Choroid plexus epithelial cell (primary cell): Measurements from ENCODE around the gene OTP.

Experiments
- DNase-seq: peaks from one replicate; pipeline ENCODE4 v3.0.0-alpha.2; 2010; ENCODE audit warnings: low read depth
- H3K4me3 ChIP-seq: 2 replicates; pipeline ENCODE4 v1.5.1; 2011; ENCODE audit warnings: low read depth, mild to moderate bottlenecking, control low read depth, low read length, moderate library complexity
- TF ChIP-seq, protein P1 (sequence below): conservative IDR thresholded peaks from 2 replicates; pipeline ENCODE4 v1.5.1; 2011; ENCODE audit warnings: low read depth, mild to moderate bottlenecking, control low read depth, inconsistent platforms, low read length, moderate library complexity

The OTP gene

DNA sequence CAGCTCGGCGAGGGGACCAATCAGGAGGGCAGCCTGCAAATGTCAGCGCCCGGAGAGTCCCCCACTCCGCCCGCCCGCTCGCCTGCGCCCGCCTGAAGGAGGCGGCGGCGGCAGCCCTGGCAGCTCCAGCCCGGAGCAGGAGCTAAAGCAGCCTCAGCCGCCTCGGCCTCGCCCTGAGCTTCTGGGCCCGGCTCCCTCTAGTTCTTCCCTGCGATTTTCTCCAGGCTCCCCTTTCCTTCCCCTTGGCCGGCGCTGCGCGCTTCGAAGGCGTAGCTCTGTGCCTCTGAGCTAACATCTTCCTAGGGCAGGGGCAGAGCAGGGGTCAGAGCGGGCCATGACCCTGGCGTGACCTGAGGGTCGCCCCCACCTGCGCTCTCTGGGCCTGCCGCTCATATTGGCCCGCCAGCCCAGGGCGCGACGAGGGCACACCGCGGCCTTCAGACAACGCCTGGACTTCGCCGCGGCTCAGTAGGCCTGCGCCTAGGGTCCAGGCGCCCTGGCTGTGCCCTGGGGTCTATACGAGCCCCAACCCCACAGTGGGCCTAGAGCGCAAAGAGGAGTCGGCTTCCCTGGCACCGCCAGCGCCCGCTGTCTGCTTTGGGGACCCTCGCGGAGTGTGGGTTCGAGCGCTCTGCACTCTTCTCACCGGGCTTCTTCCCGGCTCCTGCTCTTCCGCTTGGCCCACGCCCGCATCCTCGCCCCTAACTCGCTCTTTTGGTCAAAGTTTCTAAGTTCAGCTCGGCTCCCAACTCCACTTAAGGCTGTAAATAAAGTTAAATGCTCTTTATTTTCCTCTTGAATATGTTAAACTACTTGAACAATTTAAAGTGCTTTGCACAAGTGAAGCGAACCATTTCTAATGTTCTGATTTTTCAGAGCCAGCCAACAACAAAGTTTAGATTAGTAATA, 504 bp upstream of the OTP start:
- TF ChIP-seq, protein P1, sequence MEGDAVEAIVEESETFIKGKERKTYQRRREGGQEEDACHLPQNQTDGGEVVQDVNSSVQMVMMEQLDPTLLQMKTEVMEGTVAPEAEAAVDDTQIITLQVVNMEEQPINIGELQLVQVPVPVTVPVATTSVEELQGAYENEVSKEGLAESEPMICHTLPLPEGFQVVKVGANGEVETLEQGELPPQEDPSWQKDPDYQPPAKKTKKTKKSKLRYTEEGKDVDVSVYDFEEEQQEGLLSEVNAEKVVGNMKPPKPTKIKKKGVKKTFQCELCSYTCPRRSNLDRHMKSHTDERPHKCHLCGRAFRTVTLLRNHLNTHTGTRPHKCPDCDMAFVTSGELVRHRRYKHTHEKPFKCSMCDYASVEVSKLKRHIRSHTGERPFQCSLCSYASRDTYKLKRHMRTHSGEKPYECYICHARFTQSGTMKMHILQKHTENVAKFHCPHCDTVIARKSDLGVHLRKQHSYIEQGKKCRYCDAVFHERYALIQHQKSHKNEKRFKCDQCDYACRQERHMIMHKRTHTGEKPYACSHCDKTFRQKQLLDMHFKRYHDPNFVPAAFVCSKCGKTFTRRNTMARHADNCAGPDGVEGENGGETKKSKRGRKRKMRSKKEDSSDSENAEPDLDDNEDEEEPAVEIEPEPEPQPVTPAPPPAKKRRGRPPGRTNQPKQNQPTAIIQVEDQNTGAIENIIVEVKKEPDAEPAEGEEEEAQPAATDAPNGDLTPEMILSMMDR = no peak
- DNase-seq = no peak
- no peak overlapping the region for H3K4me3 ChIP-seq

DNA sequence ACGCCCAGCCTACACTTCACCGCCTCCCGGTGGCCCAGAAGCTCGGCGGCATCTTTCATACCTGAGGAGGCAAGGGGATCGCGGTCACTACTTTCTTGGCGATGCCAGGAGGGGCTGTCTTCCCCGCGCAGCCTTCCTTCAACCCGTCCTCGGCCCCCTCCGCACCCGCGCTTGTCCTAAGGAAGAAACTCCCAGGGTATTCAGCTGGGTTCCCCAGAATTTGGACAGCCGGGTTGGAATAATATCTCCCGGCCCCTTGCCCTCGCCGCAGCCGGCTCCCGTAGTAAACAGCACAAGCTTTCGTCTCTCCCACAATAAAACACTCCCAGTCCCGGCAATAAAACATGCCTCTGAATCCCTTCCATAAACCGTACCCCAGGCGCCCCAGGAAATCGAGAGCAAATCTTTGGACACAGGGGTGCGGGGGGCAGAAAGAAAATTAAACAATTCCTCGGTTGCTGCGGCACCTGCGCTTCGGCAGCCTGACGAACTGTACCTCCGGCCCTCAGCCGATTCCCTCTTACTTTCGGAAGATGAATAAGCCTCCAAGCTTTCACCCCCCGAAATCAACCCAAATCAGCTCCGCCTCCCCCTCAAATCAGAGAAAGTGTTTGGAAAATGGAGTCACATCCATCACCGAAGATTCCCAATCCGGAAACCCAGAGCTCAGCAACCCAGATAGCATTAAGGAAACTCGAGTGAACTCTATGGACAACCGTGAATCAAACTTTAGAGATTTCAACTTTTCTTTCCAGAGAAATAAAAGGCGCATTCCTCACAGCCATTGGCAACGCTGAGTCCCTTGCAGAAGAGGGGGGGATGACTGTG, 1.1 kb downstream of the OTP start:
- TF ChIP-seq, protein P1 = no peak
- DNase-seq = no peak
- H3K4me3 ChIP-seq = no peak overlapping the region

DNA sequence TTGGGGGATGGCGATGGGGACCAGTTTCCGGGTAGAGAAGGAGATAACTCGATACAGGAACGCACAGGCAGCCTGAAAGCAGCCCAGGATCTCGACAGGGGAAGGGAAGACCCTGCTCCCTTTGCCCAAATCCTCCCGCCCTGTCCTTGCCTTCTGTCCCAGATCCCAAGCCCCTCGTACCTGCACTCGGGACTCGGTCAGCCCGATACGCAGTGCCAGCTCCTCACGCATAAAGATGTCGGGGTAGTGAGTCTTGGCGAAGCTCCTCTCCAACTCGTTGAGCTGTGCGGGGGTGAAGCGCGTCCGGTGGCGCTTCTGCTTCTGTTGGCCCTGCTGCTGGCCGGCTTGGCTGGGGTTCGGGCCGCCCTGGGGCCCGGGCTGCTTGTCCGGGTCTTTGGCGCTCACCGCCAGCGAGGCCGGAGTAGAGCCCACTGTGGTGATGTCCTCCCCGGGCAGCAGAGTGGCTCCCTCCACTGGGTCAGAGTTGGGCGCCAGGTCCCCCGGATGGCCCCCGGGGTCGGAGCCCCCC, 1.8 kb downstream of the OTP start:
- TF ChIP-seq, protein P1 = no peak
- no peak for DNase-seq
- no peak overlapping the region for H3K4me3 ChIP-seq

DNA sequence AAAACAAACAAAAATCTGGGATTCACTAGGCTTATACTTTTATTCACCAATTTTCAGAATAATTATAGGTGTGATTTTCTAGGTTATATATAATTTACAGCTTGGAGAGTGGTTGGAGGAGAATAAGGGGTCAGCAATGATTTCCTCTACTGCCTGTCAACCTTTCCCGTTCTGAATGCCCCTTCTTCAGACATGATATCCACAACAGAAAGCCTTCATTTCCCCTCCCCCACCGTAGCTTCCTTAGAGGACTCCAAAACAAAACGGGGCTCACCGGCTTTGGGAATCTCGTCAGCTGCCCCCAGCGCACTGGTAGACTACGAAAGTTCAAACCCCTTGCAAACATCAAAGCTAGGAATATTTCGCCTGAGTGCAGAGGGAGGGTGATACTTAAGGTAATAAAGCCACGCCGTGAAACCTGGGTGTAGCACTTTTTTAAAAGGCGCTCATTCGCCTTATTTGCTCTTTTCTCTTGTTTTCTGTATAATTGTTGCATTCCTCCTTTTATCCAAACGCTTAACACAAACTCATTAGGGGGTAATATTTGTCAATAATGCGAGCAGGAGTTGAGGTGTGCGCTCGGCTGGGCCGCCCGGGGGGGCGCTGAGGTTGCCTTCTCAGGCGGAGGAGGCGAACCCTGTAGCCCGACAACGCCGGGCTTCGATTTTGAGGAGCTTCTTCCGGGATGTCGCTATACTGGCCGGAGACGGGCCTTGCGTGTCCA, 2.4 kb downstream of the OTP start:
- H3K4me3 ChIP-seq = no peak overlapping the region
- DNase-seq = no peak
- TF ChIP-seq, protein P1 = no peak

DNA sequence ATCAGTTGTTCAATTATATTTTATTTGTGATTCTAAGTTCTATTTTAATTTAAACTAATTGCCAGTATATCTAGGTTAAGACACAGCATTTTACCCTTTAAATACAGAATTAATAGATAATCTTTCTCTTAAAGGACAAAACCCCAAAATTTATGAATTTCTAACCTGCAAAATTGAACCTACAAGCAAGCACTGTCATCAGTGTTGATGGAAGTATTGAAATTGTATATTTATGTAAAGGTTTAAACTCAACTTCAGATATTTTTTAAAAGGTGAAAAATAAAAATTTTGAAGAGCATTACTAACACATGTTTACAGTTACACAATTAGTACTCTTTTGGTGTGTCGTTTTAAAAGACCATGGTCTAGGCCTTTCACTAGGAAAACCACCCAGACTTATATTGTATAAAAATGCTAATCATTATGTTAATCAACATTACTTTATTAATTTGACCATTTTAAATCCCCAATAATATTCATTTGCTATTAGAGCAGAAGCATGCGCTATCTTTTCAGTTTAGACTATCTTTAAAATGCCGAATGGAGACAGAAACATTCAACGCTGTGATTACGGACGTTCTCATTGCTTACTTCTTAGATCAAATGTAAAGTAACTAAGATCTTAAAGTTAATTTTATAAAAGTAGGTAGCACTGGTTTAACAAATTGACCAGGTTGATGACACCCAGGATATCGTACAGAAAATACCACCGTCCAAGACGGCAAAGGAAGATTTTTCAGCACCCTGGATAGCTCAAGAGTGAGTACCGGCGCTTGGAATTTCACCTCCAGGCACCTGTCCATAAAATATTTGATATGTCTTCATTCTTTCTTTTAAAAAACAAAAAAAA, 3.2 kb downstream of the OTP start:
- no peak for DNase-seq
- TF ChIP-seq, protein P1 = no peak
- no peak overlapping the region for H3K4me3 ChIP-seq

DNA sequence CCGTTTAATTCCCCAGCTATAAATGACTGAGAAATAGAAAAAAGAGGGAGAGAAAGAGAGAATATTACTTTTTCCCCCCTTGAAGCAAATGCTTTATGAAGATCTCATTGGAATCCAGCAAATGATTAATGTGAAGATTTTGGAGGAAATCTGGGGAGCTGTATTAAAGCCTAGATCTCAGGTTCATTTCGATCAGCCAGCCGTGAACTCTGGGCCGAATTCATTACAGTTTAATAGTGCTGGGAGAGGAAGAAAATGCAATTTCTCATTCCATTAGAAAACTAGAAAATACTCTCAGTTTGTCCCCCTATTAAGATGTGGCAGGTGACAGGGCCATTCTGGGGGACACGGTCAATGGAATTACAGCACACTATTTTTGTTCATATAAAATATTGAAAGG, 4.8 kb downstream of the OTP start:
- no peak for DNase-seq
- TF ChIP-seq, protein P1 = no peak
- no peak overlapping the region for H3K4me3 ChIP-seq
